HG02840 (cell line): ENCODE results near the gene MARK4.

ENCODE experiments used
- ATAC-seq: cut with Tn5 transposase; IDR thresholded peaks from one replicate; pipeline ENCODE4 v1.9.1; 2021; ENCODE audit warnings: mild to moderate bottlenecking, moderate library complexity, moderate number of reproducible peaks; ENCODE audit not compliant: unreplicated experiment, low FRiP score

MARK4 gene

DNA sequence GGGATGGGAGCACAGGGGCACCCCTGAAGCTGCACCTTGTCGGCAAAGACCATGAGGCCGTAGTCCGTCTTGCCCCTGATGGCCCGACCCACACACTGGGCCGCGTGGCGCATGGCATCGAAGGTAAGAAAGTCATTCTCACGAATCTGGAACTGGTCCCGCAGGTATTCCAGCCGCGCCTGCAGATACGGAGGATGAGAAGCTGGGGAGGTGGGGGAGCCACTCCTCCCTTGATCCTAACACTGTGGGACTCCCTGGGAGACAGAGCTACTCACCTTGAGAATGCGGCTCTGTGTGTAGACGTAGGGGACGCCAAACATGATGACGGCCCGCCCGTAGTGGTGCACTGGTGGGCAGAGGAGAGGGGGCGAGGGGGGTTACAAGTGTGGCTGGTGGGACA lies 101.4 kb downstream of the MARK4 start:
- ATAC-seq = no peak

DNA sequence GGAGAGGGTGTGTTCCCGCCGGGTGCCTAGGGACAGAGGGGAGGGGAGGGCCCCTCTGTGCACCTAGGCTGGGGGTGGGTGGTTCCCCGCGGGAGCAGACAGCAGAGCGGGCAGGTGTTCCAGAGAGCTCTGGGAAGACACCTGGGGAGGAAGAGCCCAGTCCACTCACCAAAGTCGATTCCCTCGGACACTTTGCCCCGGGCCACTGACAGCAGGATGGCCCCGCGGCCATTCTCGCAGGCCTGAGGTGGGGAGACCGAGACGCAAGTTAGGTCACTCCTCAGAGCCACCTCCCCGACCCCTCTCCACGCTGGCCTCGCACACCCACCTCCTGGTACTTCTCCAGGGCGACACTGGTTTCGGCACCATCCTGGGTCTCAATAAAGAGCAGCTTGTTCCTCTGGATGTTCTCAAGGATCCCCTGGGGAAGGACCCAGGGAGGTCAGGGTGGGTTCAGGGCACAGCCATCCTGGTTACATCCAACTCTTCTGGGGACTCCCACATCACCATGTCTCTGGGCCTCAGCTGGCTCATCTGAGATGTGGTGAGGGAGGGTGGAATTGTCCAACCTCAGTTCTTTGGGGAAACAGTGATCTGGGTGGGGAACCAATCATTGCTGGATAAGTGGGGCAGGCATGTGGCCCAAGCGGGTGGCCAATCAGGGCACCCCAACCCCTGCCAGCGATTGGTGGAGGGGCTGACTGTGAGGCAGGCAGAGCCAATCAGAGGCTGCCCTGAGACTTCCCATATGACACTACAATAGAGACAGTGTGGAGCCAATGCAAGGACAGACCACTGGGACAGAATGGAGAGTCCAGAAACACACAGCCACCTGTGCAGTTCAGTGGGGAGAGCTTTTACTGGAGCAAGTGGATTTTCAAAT lies 102.1 kb downstream of the MARK4 start:
- ATAC-seq = no peak

DNA sequence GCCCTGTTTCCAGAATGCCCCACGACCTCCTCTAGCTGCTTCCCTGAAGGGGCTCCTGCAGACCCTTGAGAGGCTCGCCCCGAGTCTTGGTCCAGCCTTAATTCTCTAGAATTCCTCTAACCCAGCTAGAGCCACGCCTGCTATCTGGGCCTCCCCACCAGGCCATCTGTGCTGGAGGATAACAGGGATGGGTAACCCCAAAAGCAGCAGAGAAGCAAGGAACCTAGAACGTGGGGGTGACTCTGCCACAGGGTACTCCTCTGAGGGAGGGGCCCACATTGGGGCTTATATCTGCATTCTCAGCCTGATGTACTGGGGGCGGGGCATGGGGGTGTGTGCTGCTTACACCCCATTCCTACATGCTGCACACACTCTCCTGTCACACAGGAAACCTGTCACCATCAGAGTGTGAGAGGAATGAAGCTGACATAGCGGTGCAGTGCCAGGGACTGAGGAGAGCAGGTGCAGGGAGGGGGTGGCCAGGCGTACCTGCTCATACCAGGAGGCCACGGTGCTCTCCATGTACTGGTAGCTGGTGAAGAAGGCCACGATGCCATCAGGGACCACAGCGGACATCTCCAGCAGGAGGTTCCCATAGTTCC lies 103.3 kb downstream of the MARK4 start:
- ATAC-seq = no peak
